GM19193 (cell line): Measurements from ENCODE around the gene ATXN7L1.

Experiments
- POLR2A ChIP-seq: IDR thresholded peaks from 4 replicates; pipeline ENCODE4 v1.6.1; 2011; ENCODE audit not compliant: insufficient read depth, insufficient read length; ENCODE audit errors: extremely low read depth

The ATXN7L1 gene

GRCh38 chr7:105765846-105766245 lies 110.6 kb downstream of the ATXN7L1 start:
- no peak for TF ChIP-seq POLR2A

- TF ChIP-seq POLR2A: no peak
Observed at GRCh38 chr7:105764506-105764905, 111.9 kb downstream of the ATXN7L1 start.

GRCh38 chr7:105760551-105761447 lies 115.6 kb downstream of the ATXN7L1 start:
- no peak for TF ChIP-seq POLR2A

- no peak for TF ChIP-seq POLR2A
Observed at GRCh38 chr7:105759670-105760550, 116.5 kb downstream of the ATXN7L1 start.

- TF ChIP-seq POLR2A: no peak
Observed at GRCh38 chr7:105756367-105756766, 120.0 kb downstream of the ATXN7L1 start.

- TF ChIP-seq POLR2A: no peak
Observed at GRCh38 chr7:105752671-105753275, 123.6 kb downstream of the ATXN7L1 start.

- no peak for TF ChIP-seq POLR2A
Observed at GRCh38 chr7:105751054-105751453, 125.3 kb downstream of the ATXN7L1 start.

GRCh38 chr7:105748701-105749100 lies 127.7 kb downstream of the ATXN7L1 start:
- TF ChIP-seq POLR2A: no peak

- TF ChIP-seq POLR2A: no peak
Observed at GRCh38 chr7:105745681-105746330, 130.6 kb downstream of the ATXN7L1 start.

GRCh38 chr7:105744258-105744657 lies 132.1 kb downstream of the ATXN7L1 start:
- TF ChIP-seq POLR2A: no peak

GRCh38 chr7:105743351-105744090 lies 132.9 kb downstream of the ATXN7L1 start:
- TF ChIP-seq POLR2A: no peak

- TF ChIP-seq POLR2A: no peak
Observed at GRCh38 chr7:105742787-105743186, 133.6 kb downstream of the ATXN7L1 start.

GRCh38 chr7:105741982-105742381 lies 134.4 kb downstream of the ATXN7L1 start:
- TF ChIP-seq POLR2A: no peak

- TF ChIP-seq POLR2A: no peak
Observed at GRCh38 chr7:105738133-105738532, 138.3 kb downstream of the ATXN7L1 start.

GRCh38 chr7:105734233-105734632 lies 142.2 kb downstream of the ATXN7L1 start:
- no peak for TF ChIP-seq POLR2A

GRCh38 chr7:105731042-105731441 lies 145.4 kb downstream of the ATXN7L1 start:
- TF ChIP-seq POLR2A: no peak
